GM12892 (cell line): Measurements from ENCODE around the gene TFPT.

Source experiments
- DNase-seq: peaks from one replicate; pipeline ENCODE4 v3.0.0; 2011; ENCODE audit not compliant: insufficient read length
- FAIRE-seq: peaks from 2 replicates; lab custom pipeline; 2011; peaks lifted over from hg19 to GRCh38; lab: Jason Lieb, UNC
- POLR2A ChIP-seq: IDR thresholded peaks from 2 replicates; pipeline ENCODE4 v1.6.1; 2011; ENCODE audit warnings: low read depth, low read length, control low read depth
- POLR2AphosphoS5 ChIP-seq: IDR thresholded peaks from 2 replicates; pipeline ENCODE4 v1.6.1; 2011; ENCODE audit warnings: low read depth, low read length, control low read depth
- TAF1 ChIP-seq: IDR thresholded peaks from 2 replicates; pipeline ENCODE4 v1.6.1; 2011; ENCODE audit warnings: low read depth, mild to moderate bottlenecking, control low read depth, low read length, borderline replicate concordance

Gene TFPT

GRCh38 chr19:54147676-54148075, 32.2 kb upstream of the TFPT start:
- DNase-seq (no peak), FAIRE-seq (no peak)
- no peak for TF ChIP-seq TAF1
- no peak for TF ChIP-seq POLR2A
- TF ChIP-seq POLR2AphosphoS5: no peak

GRCh38 chr19:54145541-54146158, 30.2 kb upstream of the TFPT start:
- FAIRE-seq (no peak), DNase-seq (no peak)
- TF ChIP-seq POLR2A (no peak), POLR2AphosphoS5 (no peak), TAF1 (no peak)

GRCh38 chr19:54142166-54142780, 26.8 kb upstream of the TFPT start:
- FAIRE-seq (no peak), DNase-seq (no peak)
- no peak for TF ChIP-seq POLR2AphosphoS5
- no peak for TF ChIP-seq TAF1
- TF ChIP-seq POLR2A: no peak

GRCh38 chr19:54141356-54141755, 25.9 kb upstream of the TFPT start:
- no peak for DNase-seq
- no peak for FAIRE-seq
- TF ChIP-seq TAF1: no peak
- TF ChIP-seq POLR2A: no peak

GRCh38 chr19:54138489-54139256, 23.2 kb upstream of the TFPT start:
- TF ChIP-seq TAF1: no peak
- 0 out of 2 replicates have a peak, but pooled peaks have one; percentile 4 for TF ChIP-seq POLR2AphosphoS5
- no peak for TF ChIP-seq POLR2A
- DNase-seq: no peak
- no peak for FAIRE-seq

- FAIRE-seq (peak; percentile 5), DNase-seq (peak; percentile 69)
- TF ChIP-seq POLR2AphosphoS5: peak; percentile 77
- peak; percentile 60; the same call in 1 of the 2 replicates for TF ChIP-seq TAF1
- peak; percentile 79 for TF ChIP-seq POLR2A
These were observed 22.4 kb upstream of the TFPT start, which contains the start of gene CNOT3 for GRCh38 chr19:54137699-54138488. TSS of gene CNOT3 (plus strand) at chr19:54137762. CDS start at chr19:54142979, 5,217 bp downstream.

- DNase-seq (peak; percentile 99), FAIRE-seq (peak; percentile 99)
- peak; percentile 63; the same call in 1 of the 2 replicates for TF ChIP-seq POLR2AphosphoS5
- peak; percentile 62; the same call in 1 of the 2 replicates for TF ChIP-seq POLR2A
- no peak for TF ChIP-seq TAF1
These were observed 21.6 kb upstream of the TFPT start for GRCh38 chr19:54136864-54137698.

GRCh38 chr19:54136086-54136863, 20.8 kb upstream of the TFPT start:
- DNase-seq (no peak), FAIRE-seq (no peak)
- TF ChIP-seq POLR2A (no peak), TAF1 (no peak), POLR2AphosphoS5 (no peak)

- DNase-seq (no peak), FAIRE-seq (no peak)
- TF ChIP-seq POLR2A: no peak
- TF ChIP-seq POLR2AphosphoS5: no peak
- no peak for TF ChIP-seq TAF1
These were observed 18.6 kb upstream of the TFPT start for GRCh38 chr19:54133957-54134590.
